ENCODE data around the gene TMEM150C.

DNA sequence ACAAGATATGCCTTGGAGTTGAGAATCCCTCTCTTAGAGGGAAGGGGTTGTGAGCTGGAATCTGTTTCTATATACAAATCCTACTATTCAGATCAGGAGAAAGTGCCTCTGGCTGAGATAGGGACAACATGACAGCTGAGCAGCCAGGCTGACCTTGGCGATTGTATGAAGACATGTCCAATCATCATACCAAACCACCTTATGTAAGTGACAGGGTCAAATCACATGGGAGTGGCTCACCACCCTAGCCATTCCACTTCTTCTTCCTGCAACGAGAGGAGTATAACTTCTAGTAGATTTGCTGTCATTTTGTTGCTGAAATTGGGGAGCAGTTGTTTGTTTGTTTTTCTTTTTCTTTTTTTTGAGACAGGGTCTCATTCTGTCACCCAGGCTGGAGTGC is 48.3 kb upstream of the TMEM150C start:
- TF ChIP-seq POLR2A (IDR thresholded peaks at IDR 0.05; ENCODE audit: control extremely low read depth in 1 of 2, low read depth in 2 of 2, low read length in 2 of 2) (no peak), GTF2F1 (IDR thresholded peaks at IDR 0.05; ENCODE audit: borderline replicate concordance, low read depth, low read length) (no peak), CTCF (IDR thresholded peaks at IDR 0.05; ENCODE audit: control extremely low read depth in 1 of 3, insufficient read depth in 1 of 3, low read depth in 1 of 3, low read length in 3 of 3) (no peak), EZH2 (IDR thresholded peaks at IDR 0.05; ENCODE audit: low read depth, low read length, severe bottlenecking) (no peak), CEBPB (IDR thresholded peaks at IDR 0.05; ENCODE audit: low read depth, low read length) (no peak), EP300 (IDR thresholded peaks at IDR 0.05; ENCODE audit: borderline replicate concordance in 1 of 2, low read depth in 2 of 2, low read length in 2 of 2) (no peak), KDM5A (IDR thresholded peaks at IDR 0.05; ENCODE audit: low read length) (no peak), JUND (IDR thresholded peaks at IDR 0.05; ENCODE audit: low read length) (no peak), POLR2AphosphoS5 (IDR thresholded peaks at IDR 0.05; ENCODE audit: low read depth, low read length) (no peak), CHD1 (IDR thresholded peaks at IDR 0.05; ENCODE audit: low read depth, low read length) (no peak)

Data from H1 (cell line).